HEK293T (cell line): Measurements from ENCODE around the gene ABHD3.
"Not testable (repeated sequence)": the region's sequence is repeated elsewhere in the genome, so short reads cannot be mapped to it uniquely, and the experiment has no call there.

Source experiments
- CTCF ChIA-PET: fragments of 350-600 bp; formaldehyde crosslinking; extraction: SDS; loops from one replicate; lab custom pipeline; 2021; ENCODE audit warnings: antibody characterized with exemption, inconsistent platforms; lab: Yijun Ruan, JAX
- POLR2A ChIA-PET: fragments of 350-600 bp; formaldehyde crosslinking; extraction: SDS; loops from one replicate; lab custom pipeline; 2020; ENCODE audit warnings: antibody characterized with exemption, inconsistent platforms; lab: Yijun Ruan, JAX
- DNase-seq: peaks from one replicate; pipeline ENCODE4 v3.0.0; 2012; ENCODE audit warnings: mixed read lengths; ENCODE audit errors: extremely low spot score
- ARNT ChIP-seq: fragments of 450-650 bp; IDR thresholded peaks from 2 replicates; pipeline ENCODE4 v1.6.1; 2017; ENCODE audit warnings: mild to moderate bottlenecking
- BHLHE40 ChIP-seq: fragments of 450-650 bp; IDR thresholded peaks from 2 replicates; pipeline ENCODE4 v1.6.1; 2016; ENCODE audit warnings: mild to moderate bottlenecking, moderate library complexity, borderline replicate concordance
- CTBP1 ChIP-seq: fragments of 450-650 bp; IDR thresholded peaks from 2 replicates; pipeline ENCODE4 v1.6.1; 2016; ENCODE audit warnings: borderline replicate concordance
- ELF4 ChIP-seq: fragments of 450-650 bp; IDR thresholded peaks from 2 replicates; pipeline ENCODE4 v1.6.1; 2017; ENCODE audit warnings: antibody characterized with exemption
- FOXA1 ChIP-seq: fragments of 450-650 bp; IDR thresholded peaks from 2 replicates; pipeline ENCODE4 v1.6.1; 2016; ENCODE audit warnings: mild to moderate bottlenecking
- FOXK2 ChIP-seq: fragments of 450-650 bp; IDR thresholded peaks from 2 replicates; pipeline ENCODE4 v1.6.1; 2016; ENCODE audit warnings: mild to moderate bottlenecking
- FOXM1 ChIP-seq: fragments of 450-650 bp; IDR thresholded peaks from 2 replicates; pipeline ENCODE4 v1.6.1; 2017; ENCODE audit warnings: mild to moderate bottlenecking, borderline replicate concordance
- HDGF ChIP-seq: fragments of 450-650 bp; IDR thresholded peaks from 2 replicates; pipeline ENCODE4 v1.6.1; 2017; ENCODE audit warnings: antibody characterized with exemption, borderline replicate concordance
- L3MBTL2 ChIP-seq: fragments of 450-650 bp; conservative IDR thresholded peaks from 2 replicates; pipeline ENCODE4 v1.6.1; 2016; ENCODE audit warnings: mild to moderate bottlenecking
- LEF1 ChIP-seq: fragments of 450-650 bp; IDR thresholded peaks from 2 replicates; pipeline ENCODE4 v1.6.1; 2017; ENCODE audit warnings: mild to moderate bottlenecking, borderline replicate concordance
- NFRKB ChIP-seq: fragments of 450-650 bp; IDR thresholded peaks from 2 replicates; pipeline ENCODE4 v1.6.1; 2016; ENCODE audit warnings: mild to moderate bottlenecking, moderate library complexity
- PKNOX1 ChIP-seq: fragments of 450-650 bp; IDR thresholded peaks from 2 replicates; pipeline ENCODE4 v1.6.1; 2016
- SP1 ChIP-seq: fragments of 450-650 bp; IDR thresholded peaks from 2 replicates; pipeline ENCODE4 v1.6.1; 2017
- SUZ12 ChIP-seq: fragments of 450-650 bp; IDR thresholded peaks from 2 replicates; pipeline ENCODE4 v1.6.1; 2016; ENCODE audit warnings: mild to moderate bottlenecking
- TARDBP ChIP-seq: fragments of 450-650 bp; IDR thresholded peaks from 2 replicates; pipeline ENCODE4 v1.6.1; 2016
- ZNF384 ChIP-seq: fragments of 450-650 bp; IDR thresholded peaks from 2 replicates; pipeline ENCODE4 v1.6.1; 2016

The ABHD3 gene

GRCh38 chr18:21636769-21637168 lies 67.8 kb downstream of the ABHD3 start:
- no peak for TF ChIP-seq CTBP1
- TF ChIP-seq SP1: no peak
- TF ChIP-seq ZNF384: peak; percentile 67; the same call in 1 of the 2 replicates
- no peak for TF ChIP-seq TARDBP
- DNase-seq: no peak
- CTCF ChIA-PET: no interaction called here
- POLR2A ChIA-PET: no interaction called here

- no peak for DNase-seq
- ChIA-PET CTCF (interaction anchor here (1.4 kb wide), 1 partner anchor 34 kb away, joined by 4 read pairs; the partner anchor contains the start of gene ESCO1), POLR2A (no interaction called here)
- TF ChIP-seq SUZ12: no peak
- TF ChIP-seq ARNT: no peak
- TF ChIP-seq FOXA1: no peak
- no peak for TF ChIP-seq ZNF384
- TF ChIP-seq NFRKB: no peak
- no peak for TF ChIP-seq L3MBTL2
- no peak for TF ChIP-seq BHLHE40
- no peak for TF ChIP-seq SP1
- no peak for TF ChIP-seq FOXK2
- no peak for TF ChIP-seq CTBP1
- TF ChIP-seq FOXM1: no peak
- no peak for TF ChIP-seq HDGF
- TF ChIP-seq TARDBP: no peak
- TF ChIP-seq PKNOX1: no peak
- no peak for TF ChIP-seq ELF4
- TF ChIP-seq LEF1: no peak
Measured at GRCh38 chr18:21634588-21635199, 69.9 kb downstream of the ABHD3 start.

GRCh38 chr18:21632393-21632792 lies 72.2 kb downstream of the ABHD3 start:
- ChIA-PET CTCF (interaction anchor here (1.0 kb wide), 1 partner anchor 31 kb away, joined by 3 read pairs; no protein-coding TSS in a partner anchor), POLR2A (interaction anchor here (0.7 to 1.2 kb wide), 2 partner anchors 20 to 411 kb away, joined by 3 to 4 read pairs; partner anchors contain the start of gene SNRPD1)
- TF ChIP-seq CTBP1: no peak
- no peak for TF ChIP-seq L3MBTL2
- TF ChIP-seq SP1: no peak
- no peak for DNase-seq

GRCh38 chr18:21629089-21629832 lies 75.3 kb downstream of the ABHD3 start:
- ChIA-PET POLR2A (no interaction called here), CTCF (no interaction called here)
- no peak for DNase-seq
- no peak for TF ChIP-seq LEF1
- TF ChIP-seq CTBP1: no peak
- no peak for TF ChIP-seq SUZ12
- no peak for TF ChIP-seq PKNOX1
- TF ChIP-seq HDGF: no peak
- no peak for TF ChIP-seq FOXK2
- TF ChIP-seq L3MBTL2: no peak
- no peak for TF ChIP-seq NFRKB
- no peak for TF ChIP-seq BHLHE40
- TF ChIP-seq TARDBP: no peak
- no peak for TF ChIP-seq ZNF384
- TF ChIP-seq FOXA1: no peak
- TF ChIP-seq SP1: no peak
- TF ChIP-seq ELF4: no peak
- no peak for TF ChIP-seq ARNT
- no peak for TF ChIP-seq FOXM1

- CTCF ChIA-PET, DNase-seq, POLR2A ChIA-PET: not testable (repeated sequence)
Measured at GRCh38 chr18:21621640-21622039, 82.9 kb downstream of the ABHD3 start.

- TF ChIP-seq HDGF: no peak
- no peak for TF ChIP-seq SUZ12
- TF ChIP-seq FOXM1: peak; percentile 71; the same call in 1 of the 2 replicates
- peak; percentile 89 for TF ChIP-seq ELF4
- no peak for TF ChIP-seq ZNF384
- TF ChIP-seq TARDBP: no peak
- TF ChIP-seq FOXA1: no peak
- TF ChIP-seq CTBP1: 0 out of 2 replicates have a peak, but pooled peaks have one; percentile 44
- TF ChIP-seq SP1: no peak
- no peak for TF ChIP-seq PKNOX1
- no peak for TF ChIP-seq FOXK2
- no peak for TF ChIP-seq BHLHE40
- TF ChIP-seq NFRKB: peak; percentile 13; the same call in 1 of the 2 replicates
- no peak for TF ChIP-seq ARNT
- no peak for TF ChIP-seq LEF1
- TF ChIP-seq L3MBTL2: peak; percentile 99
- CTCF ChIA-PET: interaction anchor here (0.6 to 5.5 kb wide), 3 partner anchors 12 to 232 kb away, joined by 4 to 48 read pairs (median 4); partner anchors contain the start of gene ESCO1
- DNase-seq: peak; percentile 96
- POLR2A ChIA-PET: interaction anchor here (0.9 to 6.1 kb wide), 9 partner anchors 10 to 128 kb away, joined by 3 to 58 read pairs (median 3); partner anchors contain the start of genes ESCO1 and MIB1
Measured at GRCh38 chr18:21612125-21613039, 92.2 kb downstream of the ABHD3 start, which contains the start of gene SNRPD1. Gene SNRPD1 (plus strand): TSS chr18:21612314. CDS start chr18:21612430, 116 bp downstream.
